HG02571 (cell line): ENCODE data around the gene CRYBG2.

Source experiments
- ATAC-seq: cut with Tn5 transposase; IDR thresholded peaks from one replicate; pipeline ENCODE4 v1.9.1; 2021; ENCODE audit warnings: mild to moderate bottlenecking, moderate library complexity; ENCODE audit not compliant: unreplicated experiment

Gene CRYBG2

GRCh38 chr1:26370591-26371382, 16.9 kb upstream of the CRYBG2 start:
- ATAC-seq = no peak

- no peak for ATAC-seq
These were observed 14.6 kb upstream of the CRYBG2 start for GRCh38 chr1:26368486-26368885.

GRCh38 chr1:26368006-26368405, 14.1 kb upstream of the CRYBG2 start:
- no peak for ATAC-seq

- ATAC-seq = no peak
These were observed 13.5 kb upstream of the CRYBG2 start for GRCh38 chr1:26367441-26367840.

- ATAC-seq = no peak
These were observed 11.0 kb upstream of the CRYBG2 start for GRCh38 chr1:26364956-26365355.

- ATAC-seq = no peak
These were observed 9.9 kb upstream of the CRYBG2 start for GRCh38 chr1:26363549-26364448.

GRCh38 chr1:26362331-26362730, 8.4 kb upstream of the CRYBG2 start:
- no peak for ATAC-seq

- no peak for ATAC-seq
These were observed 7.7 kb upstream of the CRYBG2 start for GRCh38 chr1:26361605-26362122.

- no peak for ATAC-seq
These were observed 7.1 kb upstream of the CRYBG2 start for GRCh38 chr1:26360807-26361604.

GRCh38 chr1:26359981-26360806, 6.3 kb upstream of the CRYBG2 start:
- ATAC-seq = no peak

GRCh38 chr1:26358411-26359384, 4.8 kb upstream of the CRYBG2 start:
- ATAC-seq = no peak

- ATAC-seq = no peak
These were observed 3.2 kb upstream of the CRYBG2 start for GRCh38 chr1:26357121-26357602.

- ATAC-seq = no peak
These were observed 2.2 kb upstream of the CRYBG2 start for GRCh38 chr1:26356106-26356505.

GRCh38 chr1:26354972-26355371, 1.0 kb upstream of the CRYBG2 start:
- ATAC-seq = no peak

- ATAC-seq = no peak
These were observed 595 bp downstream of the CRYBG2 start for GRCh38 chr1:26353210-26353859.

- no peak for ATAC-seq
These were observed 1.6 kb downstream of the CRYBG2 start for GRCh38 chr1:26352338-26352679.

GRCh38 chr1:26351590-26352337, 2.2 kb downstream of the CRYBG2 start:
- ATAC-seq = no peak
